ENCODE data around the gene LY6G6F. TPM values are rescaled to one million over a fixed set of nuclear protein-coding genes. Genes with fewer than 3 reads are reported as not detected.

Gene LY6G6F
- total and polyA plus RNA-seq, 2 of the 13 experiments (the other 11 are each of a cell fraction or from before 2014, with no cell fraction given): not detected

- TF ChIP-seq, protein P1, sequence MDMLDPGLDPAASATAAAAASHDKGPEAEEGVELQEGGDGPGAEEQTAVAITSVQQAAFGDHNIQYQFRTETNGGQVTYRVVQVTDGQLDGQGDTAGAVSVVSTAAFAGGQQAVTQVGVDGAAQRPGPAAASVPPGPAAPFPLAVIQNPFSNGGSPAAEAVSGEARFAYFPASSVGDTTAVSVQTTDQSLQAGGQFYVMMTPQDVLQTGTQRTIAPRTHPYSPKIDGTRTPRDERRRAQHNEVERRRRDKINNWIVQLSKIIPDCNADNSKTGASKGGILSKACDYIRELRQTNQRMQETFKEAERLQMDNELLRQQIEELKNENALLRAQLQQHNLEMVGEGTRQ (IDR thresholded peaks at IDR 0.05; ENCODE audit: low read depth, low read length): no peak
- TF ChIP-seq, protein P1 (CRISPR knock-in tag; IDR thresholded peaks at IDR 0.05; ENCODE audit: borderline replicate concordance): no peak
- TF ChIP-seq PHF20 (CRISPR knock-in tag; IDR thresholded peaks at IDR 0.05) (no peak), RCOR2 (CRISPR knock-in tag; IDR thresholded peaks at IDR 0.05) (0 out of 2 replicates have a peak, but pooled peaks have one; percentile 42), HDAC6 (IDR thresholded peaks at IDR 0.05; ENCODE audit: low read depth, low read length) (no peak), ZNF710 (CRISPR knock-in tag; IDR thresholded peaks at IDR 0.05; ENCODE audit: borderline replicate concordance) (peak; percentile 52; the same call in 1 of the 2 replicates), HOMEZ (CRISPR knock-in tag; IDR thresholded peaks at IDR 0.05; ENCODE audit: low read depth) (peak; percentile 78), ZNF639 (CRISPR knock-in tag; conservative IDR thresholded peaks at IDR 0.05) (peak; percentile 84; the same call in 1 of the 2 replicates), SRY (CRISPR knock-in tag; IDR thresholded peaks at IDR 0.05) (no peak; the same call in 1 of the 2 replicates), TFE3 (CRISPR knock-in tag; IDR thresholded peaks at IDR 0.05) (no peak; the same call in 1 of the 2 replicates), GABPB1 (CRISPR knock-in tag; IDR thresholded peaks at IDR 0.05) (no peak), ZSCAN9 (CRISPR knock-in tag; IDR thresholded peaks at IDR 0.05; ENCODE audit: borderline replicate concordance) (no peak; the same call in 1 of the 2 replicates), BCL6 (CRISPR knock-in tag; IDR thresholded peaks at IDR 0.05) (no peak; the same call in 1 of the 2 replicates), ZNF350 (CRISPR knock-in tag; IDR thresholded peaks at IDR 0.05; ENCODE audit: borderline replicate concordance, low read depth) (peak; percentile 61; the same call in 1 of the 2 replicates), PAWR (CRISPR knock-in tag; IDR thresholded peaks at IDR 0.05; ENCODE audit: borderline replicate concordance) (no peak), ZBTB20 (CRISPR knock-in tag; IDR thresholded peaks at IDR 0.05; ENCODE audit: borderline replicate concordance, low read depth) (peak; percentile 9; the same call in 1 of the 2 replicates)
- TF ChIP-seq, protein P2, sequence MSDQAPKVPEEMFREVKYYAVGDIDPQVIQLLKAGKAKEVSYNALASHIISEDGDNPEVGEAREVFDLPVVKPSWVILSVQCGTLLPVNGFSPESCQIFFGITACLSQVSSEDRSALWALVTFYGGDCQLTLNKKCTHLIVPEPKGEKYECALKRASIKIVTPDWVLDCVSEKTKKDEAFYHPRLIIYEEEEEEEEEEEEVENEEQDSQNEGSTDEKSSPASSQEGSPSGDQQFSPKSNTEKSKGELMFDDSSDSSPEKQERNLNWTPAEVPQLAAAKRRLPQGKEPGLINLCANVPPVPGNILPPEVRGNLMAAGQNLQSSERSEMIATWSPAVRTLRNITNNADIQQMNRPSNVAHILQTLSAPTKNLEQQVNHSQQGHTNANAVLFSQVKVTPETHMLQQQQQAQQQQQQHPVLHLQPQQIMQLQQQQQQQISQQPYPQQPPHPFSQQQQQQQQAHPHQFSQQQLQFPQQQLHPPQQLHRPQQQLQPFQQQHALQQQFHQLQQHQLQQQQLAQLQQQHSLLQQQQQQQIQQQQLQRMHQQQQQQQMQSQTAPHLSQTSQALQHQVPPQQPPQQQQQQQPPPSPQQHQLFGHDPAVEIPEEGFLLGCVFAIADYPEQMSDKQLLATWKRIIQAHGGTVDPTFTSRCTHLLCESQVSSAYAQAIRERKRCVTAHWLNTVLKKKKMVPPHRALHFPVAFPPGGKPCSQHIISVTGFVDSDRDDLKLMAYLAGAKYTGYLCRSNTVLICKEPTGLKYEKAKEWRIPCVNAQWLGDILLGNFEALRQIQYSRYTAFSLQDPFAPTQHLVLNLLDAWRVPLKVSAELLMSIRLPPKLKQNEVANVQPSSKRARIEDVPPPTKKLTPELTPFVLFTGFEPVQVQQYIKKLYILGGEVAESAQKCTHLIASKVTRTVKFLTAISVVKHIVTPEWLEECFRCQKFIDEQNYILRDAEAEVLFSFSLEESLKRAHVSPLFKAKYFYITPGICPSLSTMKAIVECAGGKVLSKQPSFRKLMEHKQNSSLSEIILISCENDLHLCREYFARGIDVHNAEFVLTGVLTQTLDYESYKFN (CRISPR knock-in tag; conservative IDR thresholded peaks at IDR 0.05): peak; percentile 53; the same call in 1 of the 2 replicates
These were observed 22.9 kb downstream of the LY6G6F start (continued) for GRCh38 chr6:31729515-31729978.
